Hepatic stellate cell (primary cell): ENCODE measurements around the gene IBSP.

Experiments
- DNase-seq: peaks from one replicate; pipeline ENCODE4 v3.0.0; 2011; ENCODE audit warnings: low spot score

The IBSP gene

GRCh38 chr4:87838205-87838604 is 38.9 kb downstream of the IBSP start:
- DNase-seq, result no peak

- peak; percentile 20 for DNase-seq
These were observed 39.7 kb downstream of the IBSP start for GRCh38 chr4:87838890-87839591.

GRCh38 chr4:87839592-87839946 is 40.2 kb downstream of the IBSP start:
- no peak for DNase-seq

GRCh38 chr4:87840149-87840548 is 40.8 kb downstream of the IBSP start:
- no peak for DNase-seq

GRCh38 chr4:87843936-87844335 is 44.6 kb downstream of the IBSP start:
- DNase-seq, result peak; percentile 34

- no peak for DNase-seq
These were observed 45.1 kb downstream of the IBSP start for GRCh38 chr4:87844452-87844851.

- no peak for DNase-seq
These were observed 46.9 kb downstream of the IBSP start for GRCh38 chr4:87846226-87846625.

- peak; percentile 42 for DNase-seq
These were observed 49.4 kb downstream of the IBSP start for GRCh38 chr4:87848622-87849351.

- no peak for DNase-seq
These were observed 50.3 kb downstream of the IBSP start for GRCh38 chr4:87849612-87850011.

- DNase-seq, result no peak
These were observed 52.0 kb downstream of the IBSP start for GRCh38 chr4:87851332-87851731.

- DNase-seq, result no peak
These were observed 52.6 kb downstream of the IBSP start for GRCh38 chr4:87851953-87852352.

- DNase-seq, result peak; percentile 25
These were observed 53.8 kb downstream of the IBSP start for GRCh38 chr4:87853108-87853507.

- no peak for DNase-seq
These were observed 54.5 kb downstream of the IBSP start for GRCh38 chr4:87853891-87854290.

GRCh38 chr4:87855559-87855958 is 56.2 kb downstream of the IBSP start:
- no peak for DNase-seq

- DNase-seq, result no peak
These were observed 57.5 kb downstream of the IBSP start for GRCh38 chr4:87856816-87857215.

- DNase-seq, result no peak
These were observed 58.4 kb downstream of the IBSP start for GRCh38 chr4:87857789-87858188.
